ENCODE measurements around the gene CAPG.
"Not testable (repeated sequence)": the region's sequence is repeated elsewhere in the genome, so short reads cannot be mapped to it uniquely, and the experiment has no call there.

CAPG gene

GRCh38 chr2:85395912-85396475 is 14.2 kb downstream of the CAPG start:
- DNase-seq, result no peak

GRCh38 chr2:85394976-85395375 is 15.2 kb downstream of the CAPG start:
- DNase-seq, result no peak

- DNase-seq, result no peak
Observed at GRCh38 chr2:85394261-85394681, 15.9 kb downstream of the CAPG start.

- no peak for DNase-seq
Observed at GRCh38 chr2:85393836-85394235, 16.3 kb downstream of the CAPG start.

- peak; percentile 72 for DNase-seq
Observed at GRCh38 chr2:85390941-85391669, 19.1 kb downstream of the CAPG start.

GRCh38 chr2:85388878-85389538 is 21.2 kb downstream of the CAPG start:
- no peak for DNase-seq

- DNase-seq, result no peak
Observed at GRCh38 chr2:85387754-85388153, 22.4 kb downstream of the CAPG start.

GRCh38 chr2:85385746-85386145 is 24.4 kb downstream of the CAPG start:
- no peak for DNase-seq

GRCh38 chr2:85383850-85384249 is 26.3 kb downstream of the CAPG start:
- DNase-seq, result no peak

GRCh38 chr2:85383151-85383550 is 27.0 kb downstream of the CAPG start:
- DNase-seq, result not testable (repeated sequence)

- no peak for DNase-seq
Observed at GRCh38 chr2:85380048-85380447, 30.1 kb downstream of the CAPG start.

GRCh38 chr2:85378257-85378656 is 31.9 kb downstream of the CAPG start:
- DNase-seq, result no peak

GRCh38 chr2:85377083-85377482 is 33.1 kb downstream of the CAPG start:
- no peak for DNase-seq

- DNase-seq, result no peak
Observed at GRCh38 chr2:85376291-85377065, 33.7 kb downstream of the CAPG start.

GRCh38 chr2:85371045-85371444 is 39.1 kb downstream of the CAPG start:
- no peak for DNase-seq

- DNase-seq, result no peak
Observed at GRCh38 chr2:85369500-85369899, 40.7 kb downstream of the CAPG start.

GRCh38 chr2:85368921-85369320 is 41.2 kb downstream of the CAPG start:
- DNase-seq, result no peak

GRCh38 chr2:85367180-85367579 is 43.0 kb downstream of the CAPG start:
- no peak for DNase-seq

- DNase-seq, result not testable (repeated sequence)
Observed at GRCh38 chr2:85362653-85363387, 47.3 kb downstream of the CAPG start.

- no peak for DNase-seq
Observed at GRCh38 chr2:85357736-85358135, 52.4 kb downstream of the CAPG start.

GRCh38 chr2:85356186-85356585 is 54.0 kb downstream of the CAPG start:
- DNase-seq, result no peak

- DNase-seq, result no peak
Observed at GRCh38 chr2:85355521-85355920, 54.6 kb downstream of the CAPG start.

- DNase-seq, result no peak
Observed at GRCh38 chr2:85355073-85355410, 55.1 kb downstream of the CAPG start.

All from CD4-positive, alpha-beta T cell treated with Interleukin-21 for 1 hour (primary cell).